HG03064 (cell line): ENCODE measurements around the gene PHF1.

Experiments used
- ATAC-seq: cut with Tn5 transposase; IDR thresholded peaks from one replicate; pipeline ENCODE4 v1.9.1; 2021; ENCODE audit warnings: low read depth; ENCODE audit not compliant: unreplicated experiment

The PHF1 gene

DNA sequence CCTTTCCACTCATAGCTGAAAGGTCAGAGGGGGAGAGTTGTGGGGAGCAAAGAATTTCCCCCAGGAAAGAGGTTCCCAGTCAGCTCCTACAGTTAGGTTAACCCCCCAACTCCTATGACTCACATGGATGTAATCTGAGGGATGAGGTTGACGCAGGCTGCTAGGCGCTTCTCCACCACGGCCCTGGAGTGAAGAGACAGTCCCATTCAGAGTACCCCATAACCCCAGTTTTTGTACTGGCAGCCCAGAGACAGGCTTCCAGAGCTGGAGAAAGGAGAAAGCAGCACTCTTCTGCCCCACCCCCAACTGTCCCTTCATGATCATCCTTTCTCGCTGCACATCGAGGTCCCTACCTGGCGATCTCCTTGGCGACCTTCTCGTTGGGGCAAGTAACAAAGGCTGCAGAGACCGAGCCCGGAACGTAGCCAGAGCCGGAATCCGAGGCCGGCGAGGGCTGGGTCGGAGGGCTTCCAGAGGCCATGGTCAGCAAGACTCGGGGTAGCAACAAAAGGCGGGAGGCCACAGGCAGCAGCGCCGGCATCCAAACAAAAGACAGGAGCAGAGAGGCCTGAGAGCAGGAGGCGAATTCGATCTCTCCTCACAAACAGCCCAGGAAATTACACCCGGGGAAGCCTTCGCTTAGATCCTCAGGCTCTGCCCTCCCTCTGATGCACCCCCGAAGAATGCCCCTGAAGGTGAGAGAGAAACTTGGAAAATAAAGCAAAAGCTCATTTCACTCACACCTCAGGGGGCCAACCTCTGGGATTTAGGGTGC is 6.5 kb downstream of the PHF1 start:
- ATAC-seq, result no peak

- peak; percentile 79 for ATAC-seq
Measured at GRCh38 chr6:33417903-33418689, 7.3 kb downstream of the PHF1 start, which contains the start of gene CUTA. Gene CUTA, minus strand, starts transcription at chr6:33418107. Its CDS starts 107 bp downstream, at chr6:33418000.

DNA sequence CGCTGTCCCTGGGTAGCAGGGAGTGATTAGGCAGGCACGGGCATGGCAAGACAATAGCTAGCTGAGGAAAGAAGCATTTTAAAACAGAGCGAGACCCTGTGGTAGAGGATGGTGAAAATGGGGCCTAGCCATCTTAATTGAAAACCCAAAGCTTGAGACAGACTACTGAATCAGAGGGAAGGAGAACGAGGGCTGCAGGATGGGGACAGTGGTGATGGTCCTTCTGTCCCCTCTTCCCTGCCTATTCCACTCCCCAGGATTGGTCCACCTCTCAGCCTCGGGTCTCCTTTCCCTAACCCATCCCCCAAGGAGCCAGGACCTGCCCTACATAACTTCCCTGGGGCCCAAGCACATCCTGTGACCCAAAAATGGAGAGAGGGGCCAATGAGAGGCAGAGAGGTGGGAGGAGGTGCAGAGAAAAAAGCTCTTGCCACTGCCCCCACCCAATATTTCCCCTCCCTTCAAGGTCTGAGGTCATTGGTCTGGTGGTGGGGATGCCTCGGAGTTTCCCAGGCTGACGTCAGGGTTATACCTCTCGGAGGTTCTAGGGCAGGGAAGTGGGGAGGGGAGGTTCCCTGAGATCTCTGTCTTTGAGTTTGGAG is 8.0 kb downstream of the PHF1 start:
- ATAC-seq, result no peak

- ATAC-seq, result no peak
Measured at GRCh38 chr6:33419580-33420490, 9.0 kb downstream of the PHF1 start, which contains the start of gene SYNGAP1. Gene SYNGAP1, plus strand, starts transcription at chr6:33420065. Its CDS starts 200 bp downstream, at chr6:33420265.

- no peak for ATAC-seq
Measured at GRCh38 chr6:33420491-33421343, 9.9 kb downstream of the PHF1 start.

DNA sequence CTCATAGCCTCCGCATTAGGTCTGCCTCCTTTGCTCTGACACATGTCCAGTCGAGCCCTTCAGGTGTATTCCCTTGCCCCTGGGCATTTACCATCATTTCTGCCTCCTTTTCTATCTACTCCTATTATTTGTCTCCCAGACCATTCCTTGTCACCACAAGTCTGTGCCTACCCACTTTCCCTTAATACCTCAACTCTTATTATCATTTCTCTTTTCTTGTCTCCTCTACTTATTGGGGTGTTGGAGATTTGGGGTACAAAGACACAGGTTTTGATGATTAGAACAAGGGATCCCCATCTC is 10.5 kb downstream of the PHF1 start:
- ATAC-seq, result no peak

DNA sequence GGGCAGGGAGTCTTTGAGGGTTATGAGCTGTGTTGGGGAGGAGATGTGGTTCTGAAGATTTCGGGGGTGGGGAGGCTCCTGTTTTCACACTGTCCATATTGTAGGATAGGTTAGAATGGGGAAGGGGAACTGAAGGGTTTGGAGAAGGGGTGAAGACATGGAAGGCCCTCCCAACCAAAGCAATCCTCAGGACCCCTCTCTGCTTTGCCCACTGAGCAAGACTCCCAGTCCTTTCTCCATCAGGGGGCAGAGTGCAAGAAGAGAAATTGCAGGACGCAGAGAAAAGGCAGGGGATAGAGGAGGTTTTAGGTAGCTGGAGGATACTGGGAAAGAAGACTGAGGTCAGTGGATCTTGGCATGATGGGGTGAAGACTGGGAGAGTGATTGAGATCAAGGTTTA is 13.0 kb downstream of the PHF1 start:
- ATAC-seq, result no peak

- ATAC-seq, result no peak
Measured at GRCh38 chr6:33424855-33425667, 14.2 kb downstream of the PHF1 start.

GRCh38 chr6:33425668-33426577 is 15.1 kb downstream of the PHF1 start:
- ATAC-seq, result no peak

DNA sequence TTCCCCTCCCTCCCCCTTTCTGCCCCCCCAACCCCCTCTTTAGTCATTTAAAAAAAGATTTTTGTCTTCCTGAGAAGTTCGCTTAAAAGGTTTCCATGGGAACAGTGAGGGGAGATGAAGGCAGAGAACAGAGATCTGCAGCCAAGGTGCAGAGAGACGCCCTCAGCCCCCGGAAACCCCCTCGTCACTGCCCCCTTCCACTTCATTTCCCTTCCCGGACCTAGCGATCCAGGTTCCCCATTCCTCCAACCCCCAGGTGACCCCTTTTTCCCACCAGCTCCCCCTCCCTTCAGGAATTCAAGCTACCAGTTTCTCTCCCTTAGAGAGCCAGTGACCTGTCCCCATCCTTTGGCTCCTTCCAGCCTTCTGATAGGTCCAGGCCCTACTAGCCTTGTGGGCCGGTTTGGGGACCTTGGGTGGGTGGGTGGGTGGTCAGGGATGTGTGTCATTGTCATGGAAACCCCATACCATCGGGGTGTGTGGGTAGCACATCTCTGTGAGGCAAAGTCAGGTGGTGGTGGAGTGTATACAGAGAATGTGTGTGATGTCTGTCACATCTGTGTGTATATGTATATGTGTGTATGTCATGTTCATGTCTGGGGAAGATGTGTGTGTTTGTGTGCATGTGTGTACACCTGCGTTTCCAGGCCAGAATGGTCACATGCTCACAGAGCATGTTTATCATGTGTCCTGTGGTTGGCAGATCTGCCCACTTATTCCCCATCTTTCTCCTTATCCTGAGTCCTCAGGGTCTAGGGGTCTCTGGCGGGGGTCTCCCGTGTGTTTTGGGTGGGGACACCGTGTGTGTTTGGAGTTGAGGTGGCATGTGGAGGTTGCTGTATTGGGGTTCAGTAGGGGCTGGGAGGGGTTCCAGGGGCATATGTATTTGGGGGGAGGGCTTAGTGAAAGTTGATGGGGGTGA is 16.0 kb downstream of the PHF1 start:
- ATAC-seq, result no peak

DNA sequence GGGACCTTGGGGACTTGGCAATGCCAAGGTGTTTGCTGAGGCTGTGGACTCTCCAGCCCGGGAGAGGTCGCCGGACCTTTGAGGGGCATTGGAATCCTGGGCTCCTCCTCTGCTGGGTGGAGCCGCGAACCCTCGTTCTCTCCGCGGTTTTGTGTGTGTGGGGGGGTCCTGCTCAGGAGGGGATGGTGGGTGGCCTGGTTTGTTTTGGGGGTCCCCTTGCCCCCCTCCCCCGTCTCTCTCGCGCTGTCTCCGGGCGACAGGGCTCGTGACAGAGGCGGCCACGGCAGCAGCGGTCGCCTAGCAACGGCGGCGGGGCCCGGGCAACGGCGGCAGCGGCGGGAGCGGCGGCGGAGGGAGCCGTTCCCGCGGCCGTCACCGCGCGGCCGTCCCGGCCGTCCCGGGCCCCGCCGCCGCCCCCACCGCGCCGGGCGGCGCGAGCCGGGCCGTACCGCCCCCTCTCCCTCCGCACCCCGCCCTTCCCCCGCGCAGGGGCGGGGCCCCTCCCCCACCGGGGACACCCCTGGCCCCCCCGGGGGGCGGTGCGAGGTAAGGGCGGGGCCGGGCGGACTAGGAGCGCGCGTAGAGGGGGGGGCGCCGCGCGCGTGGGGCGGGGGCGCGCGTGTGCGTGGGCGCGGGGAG is 16.9 kb downstream of the PHF1 start:
- ATAC-seq, result no peak

- no peak for ATAC-seq
Measured at GRCh38 chr6:33428224-33428965, 17.6 kb downstream of the PHF1 start.

GRCh38 chr6:33428966-33429749 is 18.3 kb downstream of the PHF1 start:
- no peak for ATAC-seq

GRCh38 chr6:33429750-33430052 is 18.9 kb downstream of the PHF1 start:
- no peak for ATAC-seq

DNA sequence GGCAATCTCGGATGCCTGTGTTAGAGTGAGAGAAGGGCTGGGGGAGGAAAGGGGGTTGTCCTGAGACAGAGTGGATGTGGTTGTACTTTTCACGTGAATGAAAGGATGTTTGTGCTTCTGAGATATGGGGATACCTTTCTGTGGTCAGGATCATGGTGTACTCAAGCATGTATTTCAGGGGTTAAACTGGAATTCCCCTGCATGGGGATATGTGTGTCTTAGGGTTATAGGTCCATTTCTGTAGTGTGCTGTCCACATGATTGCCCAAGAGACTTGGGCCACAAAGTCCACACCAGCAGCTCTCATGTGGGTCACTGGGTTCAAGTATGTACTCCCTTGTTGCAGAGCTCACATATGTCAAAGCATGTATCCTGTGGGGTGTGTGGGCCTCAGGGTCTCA is 19.5 kb downstream of the PHF1 start:
- ATAC-seq, result no peak
